ENCODE data around the gene NME3.

- TF ChIP-seq CTCF (IDR thresholded peaks at IDR 0.05) (no peak), EP300 (IDR thresholded peaks at IDR 0.05) (no peak), POLR2AphosphoS5 (IDR thresholded peaks at IDR 0.05) (no peak), POLR2A (IDR thresholded peaks at IDR 0.05) (no peak)
Measured at GRCh38 chr16:1761751-1762150, 9.6 kb downstream of the NME3 start.
